Brain microvascular endothelial cell (primary cell): ENCODE data around the gene PRPF6.

Experiments
- DNase-seq: peaks from one replicate; pipeline ENCODE4 v3.0.0-alpha.2; 2020
- H3K27ac ChIP-seq: fragments of 250-450 bp; sonication (Bioruptor Pico); 2 replicates; pipeline ENCODE4 v1.5.1; 2020; ENCODE audit warnings: mild to moderate bottlenecking, moderate library complexity
- H3K27me3 ChIP-seq: fragments of 250-450 bp; sonication (Bioruptor Pico); replicated peaks from 2 replicates; pipeline ENCODE4 v1.5.1; 2020; ENCODE audit warnings: mild to moderate bottlenecking
- H3K36me3 ChIP-seq: fragments of 250-450 bp; sonication (Bioruptor Pico); replicated peaks from 2 replicates; pipeline ENCODE4 v1.5.1; 2020; ENCODE audit warnings: mild to moderate bottlenecking
- H3K4me3 ChIP-seq: 2 replicates; pipeline ENCODE4 v1.5.1; 2011; ENCODE audit warnings: low read depth, mild to moderate bottlenecking, control low read depth, low read length, moderate library complexity
- CTCF ChIP-seq: IDR thresholded peaks from 2 replicates; pipeline ENCODE4 v1.5.1; 2011; ENCODE audit warnings: low read depth, mild to moderate bottlenecking, moderate library complexity, low read length, control low read depth, inconsistent platforms; ENCODE audit errors: missing control alignments
- in situ Hi-C: cut with HindIII; loops from 2 replicates; pipeline ENCODE4 v1.10.0; 2017; ENCODE audit warnings: low sequenced_read_pairs, low pct_ligation_motif_present

Gene PRPF6

DNA sequence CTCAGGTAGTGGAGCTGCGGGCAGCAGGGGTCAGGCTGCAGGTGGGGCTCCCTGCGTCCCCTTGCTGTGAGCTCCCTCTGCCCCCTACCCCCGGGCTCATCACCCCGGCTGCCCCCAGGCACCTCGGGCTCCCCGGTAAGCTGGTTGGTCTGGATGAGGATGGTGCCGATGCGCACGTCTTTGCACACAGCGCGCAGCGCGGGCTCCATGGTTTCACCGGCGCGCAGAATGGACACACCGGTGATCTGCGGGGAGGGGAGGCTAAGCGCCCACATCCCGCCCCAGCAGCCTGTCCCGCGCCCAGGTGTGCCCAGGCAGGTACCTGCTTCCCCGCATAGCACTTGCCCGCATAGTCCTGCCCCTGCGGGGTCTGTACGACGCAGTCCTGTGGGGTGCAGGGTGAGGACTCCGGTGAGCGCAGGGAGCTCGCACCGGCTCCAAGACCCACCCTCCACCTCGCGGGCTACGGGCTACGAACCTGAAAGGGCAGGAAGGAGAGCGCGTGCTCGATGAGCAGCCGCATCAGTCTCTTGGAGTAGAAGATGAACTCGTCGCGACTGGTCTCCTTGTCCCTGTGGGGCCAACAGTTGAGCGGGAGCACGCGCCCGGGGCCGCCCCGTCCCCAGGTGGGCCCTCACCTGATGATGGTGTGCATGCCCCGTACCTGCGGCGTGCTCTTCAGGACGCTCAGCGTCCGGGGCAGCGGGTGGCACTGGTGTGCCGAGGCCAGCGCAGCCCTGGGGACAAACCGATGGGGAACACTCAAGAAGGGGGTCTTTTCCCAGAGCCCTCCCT, 40.3 kb upstream of the PRPF6 start:
- TF ChIP-seq CTCF = no peak
- Histone ChIP-seq H3K36me3 (peaks cover 62% of the 10 kb centered on the region), H3K4me3 (no peak overlapping the region), H3K27me3 (no peaks in the 10 kb centered on the region), H3K27ac (no peak overlapping the region)
- in situ Hi-C loops = no loop called here
- DNase-seq = no peak

DNA sequence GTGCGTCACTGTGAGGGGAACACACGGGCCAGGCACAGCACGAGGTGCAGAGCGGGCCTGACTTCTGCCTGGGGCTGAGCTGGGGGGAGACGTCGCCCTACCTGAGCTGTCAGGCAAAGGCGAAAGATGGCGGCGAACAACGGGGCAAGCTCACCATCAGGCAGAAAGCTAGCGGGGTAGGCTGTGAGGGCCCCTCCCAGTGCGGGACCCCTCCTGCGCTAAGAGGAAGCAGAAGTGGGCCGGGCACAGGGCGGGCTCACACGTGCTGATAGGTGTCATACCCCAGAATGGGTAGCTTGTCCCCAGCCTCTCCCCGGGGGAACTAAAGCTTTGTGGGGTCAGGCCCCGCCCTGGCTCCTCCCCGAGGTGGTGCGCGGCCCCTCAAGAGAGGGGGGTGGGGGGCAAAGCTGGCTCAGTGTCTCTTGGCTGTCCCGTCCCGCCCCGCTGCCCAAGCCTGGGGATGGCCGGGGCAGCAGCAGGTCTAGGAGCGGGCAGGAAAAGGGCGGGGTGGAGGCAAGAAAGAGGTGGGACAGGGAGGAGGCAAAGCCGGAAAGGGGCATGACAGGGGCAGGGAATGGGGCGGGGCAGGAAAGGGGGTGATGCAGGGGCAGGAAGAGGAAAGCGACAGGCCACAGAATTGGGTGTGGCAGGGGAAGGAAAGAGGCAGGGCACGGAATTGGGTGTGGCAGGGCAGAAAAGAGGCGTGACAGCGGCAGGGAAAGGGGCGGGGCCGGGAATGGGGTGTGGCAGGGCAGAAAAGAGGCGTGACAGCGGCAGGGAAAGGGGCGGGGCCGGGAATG, 39.5 kb upstream of the PRPF6 start:
- H3K27me3 ChIP-seq = no peaks in the 10 kb centered on the region
- DNase-seq = no peak
- no peak overlapping the region for H3K4me3 ChIP-seq
- no peak overlapping the region for H3K27ac ChIP-seq
- peaks cover 57% of the 10 kb centered on the region for H3K36me3 ChIP-seq
- in situ Hi-C loops = no loop called here
- no peak for TF ChIP-seq CTCF

DNA sequence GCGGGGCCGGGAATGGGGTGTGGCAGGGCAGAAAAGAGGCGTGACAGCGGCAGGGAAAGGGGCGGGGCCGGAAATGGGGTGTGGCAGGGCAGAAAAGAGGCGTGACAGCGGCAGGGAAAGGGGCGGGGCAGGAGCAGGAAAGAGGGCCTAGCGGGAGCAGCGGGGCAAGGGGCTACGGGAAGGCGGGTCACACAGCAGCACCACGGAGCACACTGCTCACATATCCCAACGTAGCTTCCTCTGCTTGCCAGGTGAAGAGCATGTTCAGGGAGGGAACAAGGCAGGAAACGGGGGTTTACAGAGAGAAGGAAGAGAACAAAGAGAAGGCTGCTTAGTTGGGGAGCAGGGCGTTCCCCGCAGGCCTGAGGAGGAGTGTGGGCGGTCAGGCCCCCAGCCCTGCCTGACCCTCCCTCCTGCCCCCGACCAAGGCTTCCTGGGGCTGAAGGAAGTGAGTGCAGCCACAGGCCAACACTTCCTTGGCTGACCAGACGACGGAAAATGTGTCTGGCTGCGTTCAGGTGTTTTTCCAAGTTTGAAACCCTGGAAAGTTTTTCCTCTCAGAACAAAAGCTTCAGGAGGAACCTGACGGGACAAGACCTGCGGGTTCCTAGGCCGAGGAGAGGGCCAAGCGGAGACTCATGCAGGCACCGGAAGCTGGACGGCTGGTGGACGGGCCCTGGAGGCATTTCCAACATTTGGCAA, 38.5 kb upstream of the PRPF6 start:
- TF ChIP-seq CTCF = no peak
- peaks cover 55% of the 10 kb centered on the region for H3K36me3 ChIP-seq
- no peaks in the 10 kb centered on the region for H3K27me3 ChIP-seq
- no peak overlapping the region for H3K27ac ChIP-seq
- H3K4me3 ChIP-seq = no peak overlapping the region
- no peak for DNase-seq
- in situ Hi-C loops = no loop called here

GRCh38 chr20:63942969-63943807, 37.7 kb upstream of the PRPF6 start:
- Histone ChIP-seq H3K27ac (no peak overlapping the region), H3K36me3 (peaks cover 51% of the 10 kb centered on the region)
- in situ Hi-C loops = no loop called here

More at GRCh38 chr20:63942969-63943807, 37.7 kb upstream of the PRPF6 start:
- no peak for TF ChIP-seq CTCF
- Histone ChIP-seq H3K27me3 (no peaks in the 10 kb centered on the region), H3K4me3 (no peak overlapping the region)
- no peak for DNase-seq
